Panc1 (cell line): ENCODE measurements around the gene TMEM97. TPM values are rescaled to one million over a fixed set of nuclear protein-coding genes. Genes with fewer than 3 reads are reported as not detected.
A peak's percentile ranks its signal among the peaks of the same experiment; 100 is the strongest.

Experiments used
- ATAC-seq: fragments of 200-7000 bp; cut with Tn5 transposase; 2 replicates; pipeline ENCODE4 v1.9.1; 2020; ENCODE audit warnings: mild to moderate bottlenecking, moderate library complexity
- Bru-seq: library from RNA; stranded (reverse); fragments of 400-500 nt; gene quantifications from one replicate; lab custom pipeline; 2021; lab: Mats Ljungman, UMichigan
- BruChase-seq, 2 experiments: library from RNA; stranded (reverse); fragments of 400-500 nt; gene quantifications; one replicate each; lab custom pipeline; 2021; lab: Mats Ljungman, UMichigan
- BruUV-seq: library from RNA; stranded (reverse); fragments of 400-500 nt; replicated peaks from 2 replicates; lab custom pipeline; 2021; lab: Mats Ljungman, UMichigan
- CTCF ChIA-PET: fragments of 300-600 bp; sonication (Branson Sonifier 250); formaldehyde crosslinking; loops from one replicate; lab custom pipeline; 2022; ENCODE audit warnings: antibody characterized with exemption; lab: Charles Lee
- POLR2A ChIA-PET: fragments of 300-600 bp; sonication (Branson Sonifier 250); formaldehyde crosslinking; loops from one replicate; lab custom pipeline; 2022; ENCODE audit warnings: antibody characterized with exemption; lab: Charles Lee
- DNase-seq: peaks from one replicate; pipeline ENCODE4 v3.0.0-alpha.2; 2010; ENCODE audit warnings: low read depth, low spot score
- H3K27ac ChIP-seq: 2 replicates; pipeline ENCODE4 v1.5.1; 2011; ENCODE audit warnings: mild to moderate bottlenecking, low read length, inconsistent platforms
- H3K27me3 ChIP-seq: fragments of 200-500 bp; sonication (Bioruptor generic); 2 replicates; pipeline ENCODE4 v1.6.0; 2014; ENCODE audit warnings: low read length, inconsistent platforms; ENCODE audit not compliant: control insufficient read depth, insufficient read depth
- H3K36me3 ChIP-seq: fragments of 200-500 bp; sonication (Bioruptor generic); 2 replicates; pipeline ENCODE4 v1.5.1; 2014; ENCODE audit warnings: inconsistent platforms, mild to moderate bottlenecking, low read length, moderate library complexity; ENCODE audit not compliant: control insufficient read depth, insufficient read depth
- H3K4me1 ChIP-seq: 2 replicates; pipeline ENCODE4 v1.5.1; 2011; ENCODE audit warnings: inconsistent platforms, mild to moderate bottlenecking, low read length, moderate library complexity; ENCODE audit not compliant: control insufficient read depth, insufficient read depth
- H3K4me3 ChIP-seq, 2 experiments: 2 replicates each; pipeline ENCODE4 v1.5.1; 2011 to 2012; ENCODE audit warnings: low read depth in 2 of 2, low read length in 2 of 2, mild to moderate bottlenecking in 2 of 2, inconsistent platforms in 1 of 2, moderate library complexity in 1 of 2
- H3K9me3 ChIP-seq: fragments of 200-500 bp; sonication (Bioruptor generic); 2 replicates; pipeline ENCODE4 v1.5.1; 2014; ENCODE audit warnings: low read depth, mild to moderate bottlenecking, inconsistent platforms, low read length, moderate library complexity; ENCODE audit not compliant: control insufficient read depth, insufficient read depth
- CTCF ChIP-seq: fragments of 450-650 bp; IDR thresholded peaks from 2 replicates; pipeline ENCODE4 v1.5.1; 2017; ENCODE audit warnings: mild to moderate bottlenecking
- POLR2AphosphoS5 ChIP-seq: IDR thresholded peaks from 2 replicates; pipeline ENCODE4 v1.6.1; 2012; ENCODE audit warnings: mild to moderate bottlenecking, low read depth, low read length, moderate library complexity
- SIN3A ChIP-seq: IDR thresholded peaks from 2 replicates; pipeline ENCODE4 v1.6.1; 2012; ENCODE audit warnings: low read depth, mild to moderate bottlenecking, low read length, moderate library complexity, borderline replicate concordance; ENCODE audit not compliant: insufficient read depth
- TCF7L2 ChIP-seq: IDR thresholded peaks from 2 replicates; pipeline ENCODE4 v1.6.1; 2011; ENCODE audit warnings: mild to moderate bottlenecking, low read depth, low read length, inconsistent platforms
- in situ Hi-C: cut with HindIII; loops from 2 replicates; pipeline ENCODE4 v1.10.0; 2016; ENCODE audit warnings: low sequenced_read_pairs, low pct_unique_long_range_greater_than_20kb
- intact Hi-C: fragments of 100-400 bp; cut with micrococcal nuclease; formaldehyde crosslinking; loops from one replicate; pipeline ENCODE4 v1.10.0; 2022; ENCODE audit not compliant: unreplicated experiment
- long read RNA-seq: library from polyadenylated mRNA; unstranded; transcript quantifications from one replicate; pipeline ENCODE4 v2.0.0, GENCODE V29; 2021; ENCODE audit not compliant: unreplicated experiment
- polyA plus RNA-seq: library from polyadenylated mRNA; unstranded; fragments of >200 nt; gene quantifications from one replicate; pipeline ENCODE4 v1.2.1, GENCODE V29; 2012; ENCODE audit warnings: missing spikeins; ENCODE audit not compliant: insufficient read length
- total RNA-seq: library from RNA; stranded (reverse); gene quantifications from one replicate; pipeline ENCODE4 v1.2.1, GENCODE V29; 2021; ENCODE audit not compliant: unreplicated experiment
- TF ChIP-seq, protein P1 (sequence below), 2 experiments: IDR thresholded peaks; 2 replicates each; pipeline ENCODE4 v1.6.1; 2011 to 2012; ENCODE audit warnings: low read depth in 2 of 2, control low read depth in 1 of 2, low read length in 1 of 2, mild to moderate bottlenecking in 1 of 2, moderate library complexity in 1 of 2; ENCODE audit not compliant: insufficient read depth in 1 of 2

Gene TMEM97
- total RNA-seq = 78.7 TPM
- 38.4 TPM for polyA plus RNA-seq
- percentile 90 among the genes with signal in this experiment for Bru-seq, nascent RNA
- percentile 97 among the genes with signal in this experiment for BruChase-seq, experiment 1, labeled RNA remaining after a 2-hour chase
- percentile 98 among the genes with signal in this experiment for BruChase-seq, experiment 2, labeled RNA remaining after a 6-hour chase
- long read RNA-seq, transcript TMEM97-201 (3 exons, 2,568 nt) = major isoform, 117 of 138 reads
- long read RNA-seq, partial matches to known transcripts = 15 of 138 reads
- long read RNA-seq, other reads (novel, unspliced or antisense) = 4 of 138 reads

DNA sequence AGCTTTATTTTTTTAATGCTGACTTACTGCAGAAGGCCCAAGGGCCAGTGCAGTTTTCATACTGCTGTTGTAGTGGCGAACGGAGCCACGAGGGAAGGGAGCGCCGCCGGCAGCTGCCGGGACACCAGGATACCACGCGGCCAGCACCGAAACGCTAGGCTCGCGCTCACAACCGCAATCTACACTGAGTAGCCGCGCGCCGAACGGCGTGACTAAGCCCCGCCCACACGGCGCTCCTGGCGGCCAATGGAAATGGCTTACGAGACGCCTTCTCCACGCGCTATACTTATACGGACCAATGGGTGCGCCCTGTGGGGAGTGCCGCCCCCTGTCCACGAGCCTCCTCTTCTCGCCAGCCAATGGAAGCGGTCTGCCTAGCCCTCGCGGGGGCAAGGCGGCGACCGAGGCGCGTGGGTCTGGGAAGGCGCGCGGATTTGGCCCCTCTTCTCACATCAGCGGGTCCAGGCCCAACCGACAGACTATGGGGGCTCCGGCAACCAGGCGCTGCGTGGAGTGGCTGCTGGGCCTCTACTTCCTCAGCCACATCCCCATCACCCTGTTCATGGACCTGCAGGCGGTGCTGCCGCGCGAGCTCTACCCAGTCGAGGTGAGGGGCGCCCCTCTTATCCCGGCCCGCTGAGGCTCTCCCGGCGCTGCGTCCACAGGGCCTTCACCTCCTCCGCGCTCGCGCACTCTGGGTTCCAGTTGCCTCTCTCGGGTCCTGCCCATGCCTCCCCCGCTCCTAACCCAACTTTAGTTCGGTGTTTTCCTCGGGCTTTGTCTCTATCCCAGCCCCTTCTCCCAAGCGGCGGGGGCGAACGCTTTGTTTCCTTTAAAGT, at the start of gene TMEM97:
TSS of gene TMEM97 (plus strand) at position 442 of the 839 bp plus-strand sequence. CDS start at position 482, 40 bp downstream.
- BruUV-seq = no TSS peak
- CTCF ChIA-PET = interaction anchor here (0.6 kb wide), 1 partner anchor 29 kb away, joined by 3 read pairs; no protein-coding TSS in a partner anchor
- Histone ChIP-seq H3K4me1 (peaks cover 23% of the 10 kb centered on the region), H3K27me3 (no peaks in the 10 kb centered on the region), H3K4me3 (peak within 1 kb of the TSS; percentile 79 to 95), H3K27ac (peak within 1 kb of the TSS; percentile 95), H3K9me3 (no peaks in the 10 kb centered on the region), H3K36me3 (no peaks in the 10 kb centered on the region)
- POLR2A ChIA-PET = interaction anchor here (2.1 kb wide), 1 partner anchor 17 kb away, joined by 8 read pairs; the partner anchor contains the start of genes IFT20 and TNFAIP1
- TF ChIP-seq, protein P1, sequence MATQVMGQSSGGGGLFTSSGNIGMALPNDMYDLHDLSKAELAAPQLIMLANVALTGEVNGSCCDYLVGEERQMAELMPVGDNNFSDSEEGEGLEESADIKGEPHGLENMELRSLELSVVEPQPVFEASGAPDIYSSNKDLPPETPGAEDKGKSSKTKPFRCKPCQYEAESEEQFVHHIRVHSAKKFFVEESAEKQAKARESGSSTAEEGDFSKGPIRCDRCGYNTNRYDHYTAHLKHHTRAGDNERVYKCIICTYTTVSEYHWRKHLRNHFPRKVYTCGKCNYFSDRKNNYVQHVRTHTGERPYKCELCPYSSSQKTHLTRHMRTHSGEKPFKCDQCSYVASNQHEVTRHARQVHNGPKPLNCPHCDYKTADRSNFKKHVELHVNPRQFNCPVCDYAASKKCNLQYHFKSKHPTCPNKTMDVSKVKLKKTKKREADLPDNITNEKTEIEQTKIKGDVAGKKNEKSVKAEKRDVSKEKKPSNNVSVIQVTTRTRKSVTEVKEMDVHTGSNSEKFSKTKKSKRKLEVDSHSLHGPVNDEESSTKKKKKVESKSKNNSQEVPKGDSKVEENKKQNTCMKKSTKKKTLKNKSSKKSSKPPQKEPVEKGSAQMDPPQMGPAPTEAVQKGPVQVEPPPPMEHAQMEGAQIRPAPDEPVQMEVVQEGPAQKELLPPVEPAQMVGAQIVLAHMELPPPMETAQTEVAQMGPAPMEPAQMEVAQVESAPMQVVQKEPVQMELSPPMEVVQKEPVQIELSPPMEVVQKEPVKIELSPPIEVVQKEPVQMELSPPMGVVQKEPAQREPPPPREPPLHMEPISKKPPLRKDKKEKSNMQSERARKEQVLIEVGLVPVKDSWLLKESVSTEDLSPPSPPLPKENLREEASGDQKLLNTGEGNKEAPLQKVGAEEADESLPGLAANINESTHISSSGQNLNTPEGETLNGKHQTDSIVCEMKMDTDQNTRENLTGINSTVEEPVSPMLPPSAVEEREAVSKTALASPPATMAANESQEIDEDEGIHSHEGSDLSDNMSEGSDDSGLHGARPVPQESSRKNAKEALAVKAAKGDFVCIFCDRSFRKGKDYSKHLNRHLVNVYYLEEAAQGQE (IDR thresholded peaks at IDR 0.05; ENCODE audit: insufficient read depth in 1 of 2, low read depth in 2 of 2, low read length in 1 of 2) = no peak
- TF ChIP-seq SIN3A (peak; percentile 71; the same call in 1 of the 2 replicates), POLR2AphosphoS5 (peak; percentile 86), CTCF (no peak), TCF7L2 (peak; percentile 37; the same call in 1 of the 2 replicates)
- peak; percentile 99 for ATAC-seq
- peak; percentile 65 for DNase-seq
- intact Hi-C loops = no loop called here
- in situ Hi-C loops = no loop called here

DNA sequence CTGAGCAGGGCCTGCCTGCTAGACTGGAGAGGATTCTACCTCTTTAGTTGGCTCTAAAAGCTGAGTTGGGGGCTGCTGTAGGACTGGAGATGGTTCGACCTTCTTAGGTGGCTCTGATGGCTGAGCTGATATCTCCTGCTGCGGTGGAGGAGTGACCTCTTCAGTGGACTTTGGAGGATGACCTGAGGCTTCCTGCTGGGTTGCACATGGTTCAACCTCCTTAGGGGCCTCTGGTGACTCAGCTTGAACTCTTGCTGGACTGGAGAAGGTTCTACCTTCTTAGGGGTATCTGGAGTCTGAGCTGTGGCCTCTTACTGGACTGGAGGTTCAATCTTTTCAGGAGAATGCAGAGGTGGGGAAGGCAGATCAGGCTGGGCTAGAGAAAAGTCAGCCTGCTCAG, 48.9 kb upstream of the TMEM97 start:
- H3K9me3 ChIP-seq = no peaks in the 10 kb centered on the region
- H3K27ac ChIP-seq = no peak overlapping the region
- intact Hi-C loops = no loop called here
- H3K4me3 ChIP-seq = no peak overlapping the region
- TF ChIP-seq, protein P1 (IDR thresholded peaks at IDR 0.05; ENCODE audit: insufficient read depth in 1 of 2, low read depth in 2 of 2, low read length in 1 of 2) = no peak
- TF ChIP-seq SIN3A (no peak), POLR2AphosphoS5 (no peak), CTCF (no peak), TCF7L2 (no peak)
- in situ Hi-C loops = no loop called here
- ChIA-PET CTCF (no interaction called here), POLR2A (no interaction called here)
- BruUV-seq = no TSS peak
- no peaks in the 10 kb centered on the region; the same call in 1 of the 2 replicates for H3K27me3 ChIP-seq
- no peak for DNase-seq
- no peaks in the 10 kb centered on the region for H3K36me3 ChIP-seq
- H3K4me1 ChIP-seq = no peaks in the 10 kb centered on the region
- no peak for ATAC-seq
